ENCODE results near the gene ICAM1.
"Not testable (repeated sequence)": the region's sequence is repeated elsewhere in the genome, so short reads cannot be mapped to it uniquely, and the experiment has no call there.

The ICAM1 gene

GRCh38 chr19:10277795-10278589 is 7.1 kb downstream of the ICAM1 start:
- no peak for DNase-seq (ENCODE audit: low read depth)

GRCh38 chr19:10278935-10279334 is 8.0 kb downstream of the ICAM1 start:
- DNase-seq (ENCODE audit: low read depth) = no peak

- DNase-seq (ENCODE audit: low read depth) = no peak
Measured at GRCh38 chr19:10279737-10280442, 9.0 kb downstream of the ICAM1 start.

- not testable (repeated sequence) for DNase-seq (ENCODE audit: low read depth)
Measured at GRCh38 chr19:10282043-10282442, 11.1 kb downstream of the ICAM1 start.

GRCh38 chr19:10283301-10284064 is 12.6 kb downstream of the ICAM1 start:
- DNase-seq (ENCODE audit: low read depth) = no peak

- DNase-seq (ENCODE audit: low read depth) = no peak
Measured at GRCh38 chr19:10284065-10284959, 13.4 kb downstream of the ICAM1 start.

GRCh38 chr19:10284960-10285278 is 14.0 kb downstream of the ICAM1 start:
- DNase-seq (ENCODE audit: low read depth) = no peak

- DNase-seq (ENCODE audit: low read depth) = no peak
Measured at GRCh38 chr19:10285393-10285792, 14.5 kb downstream of the ICAM1 start.

- DNase-seq (ENCODE audit: low read depth) = peak; percentile 68
Measured at GRCh38 chr19:10286803-10287737, 16.1 kb downstream of the ICAM1 start, which contains the start of gene ICAM4. TSS of gene ICAM4 (plus strand) at chr19:10286955. CDS start at chr19:10287013, 58 bp downstream.

GRCh38 chr19:10288662-10289166 is 17.8 kb downstream of the ICAM1 start:
- peak; percentile 74 for DNase-seq (ENCODE audit: low read depth)

- DNase-seq (ENCODE audit: low read depth) = peak; percentile 87
Measured at GRCh38 chr19:10289167-10289835, 18.4 kb downstream of the ICAM1 start.

- no peak for DNase-seq (ENCODE audit: low read depth)
Measured at GRCh38 chr19:10289836-10290356, 19.0 kb downstream of the ICAM1 start, which contains the start of gene ICAM5. TSS of gene ICAM5 (plus strand) at chr19:10289952. CDS start at chr19:10290044, 92 bp downstream.

GRCh38 chr19:10290357-10290875 is 19.5 kb downstream of the ICAM1 start:
- DNase-seq (ENCODE audit: low read depth) = no peak

GRCh38 chr19:10290876-10291553 is 20.1 kb downstream of the ICAM1 start:
- peak; percentile 84 for DNase-seq (ENCODE audit: low read depth)

GRCh38 chr19:10291554-10292205 is 20.8 kb downstream of the ICAM1 start:
- DNase-seq (ENCODE audit: low read depth) = no peak

- DNase-seq (ENCODE audit: low read depth) = peak; percentile 88
Measured at GRCh38 chr19:10292206-10292788, 21.4 kb downstream of the ICAM1 start.

GRCh38 chr19:10292789-10293636 is 22.1 kb downstream of the ICAM1 start:
- no peak for DNase-seq (ENCODE audit: low read depth)

Data from CMK (cell line).